ENCODE results near the gene CHKA.

- TF ChIP-seq EZH2 (IDR thresholded peaks at IDR 0.05; ENCODE audit: borderline replicate concordance, low read depth, low read length, severe bottlenecking), result no peak
- no peak for TF ChIP-seq CTCF (IDR thresholded peaks at IDR 0.05; ENCODE audit: borderline replicate concordance, extremely low read depth, low read length, poor library complexity, severe bottlenecking)
Observed at GRCh38 chr11:68041617-68042218, 79.5 kb downstream of the CHKA start.

Measured in DND-41 (cell line).